ENCODE measurements around the gene USP46. TPM values are rescaled to one million over a fixed set of nuclear protein-coding genes. Genes with fewer than 3 reads are reported as not detected.

USP46 gene
- total and polyA plus RNA-seq, 2 of the 8 experiments (the other 6 are each of a cell fraction or from before 2014, with no cell fraction given): 10.6 to 62.4 TPM

DNA sequence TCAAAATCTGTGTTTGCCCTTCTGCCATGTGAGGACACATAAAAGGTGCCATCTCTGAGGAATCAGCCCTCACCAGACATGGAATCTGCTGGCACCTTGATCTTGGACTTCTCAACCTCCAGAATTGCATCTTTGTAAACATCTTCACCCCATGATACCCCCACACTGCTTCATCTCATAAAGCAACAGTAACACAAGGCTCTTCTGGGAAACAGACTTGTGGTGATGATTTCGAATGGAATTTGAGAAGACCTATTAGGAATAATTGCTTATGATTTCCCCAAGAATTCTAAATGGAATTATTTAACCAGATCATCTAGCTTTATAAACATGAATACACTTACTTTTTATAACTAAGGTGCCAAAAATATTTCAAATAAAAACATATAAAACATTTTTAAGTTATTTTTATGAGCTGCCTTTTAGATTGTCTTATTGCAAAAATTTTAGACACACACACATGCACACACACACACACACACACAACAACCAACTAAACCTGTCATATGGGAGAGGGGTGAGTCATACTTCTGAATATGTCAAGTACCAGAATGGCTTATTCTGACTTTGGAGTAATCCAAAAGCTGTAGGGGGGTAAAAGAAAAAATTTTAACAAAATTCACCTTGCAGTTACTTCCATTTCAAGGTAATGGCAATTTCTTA lies 82.0 kb downstream of the USP46 start (continued):
- TF ChIP-seq EP300 (IDR thresholded peaks at IDR 0.05; ENCODE audit: borderline replicate concordance in 1 of 2, low read depth in 2 of 2, low read length in 2 of 2) (no peak), TEAD4 (IDR thresholded peaks at IDR 0.05; ENCODE audit: low read depth, low read length) (no peak)
